Measurements from ENCODE around the gene MTURN.
"Not testable (repeated sequence)": the region's sequence is repeated elsewhere in the genome, so short reads cannot be mapped to it uniquely, and the experiment has no call there.

The MTURN gene

GRCh38 chr7:30181211-30181610 is 46.4 kb downstream of the MTURN start:
- no peak for DNase-seq (ENCODE audit: low read depth)

DNA sequence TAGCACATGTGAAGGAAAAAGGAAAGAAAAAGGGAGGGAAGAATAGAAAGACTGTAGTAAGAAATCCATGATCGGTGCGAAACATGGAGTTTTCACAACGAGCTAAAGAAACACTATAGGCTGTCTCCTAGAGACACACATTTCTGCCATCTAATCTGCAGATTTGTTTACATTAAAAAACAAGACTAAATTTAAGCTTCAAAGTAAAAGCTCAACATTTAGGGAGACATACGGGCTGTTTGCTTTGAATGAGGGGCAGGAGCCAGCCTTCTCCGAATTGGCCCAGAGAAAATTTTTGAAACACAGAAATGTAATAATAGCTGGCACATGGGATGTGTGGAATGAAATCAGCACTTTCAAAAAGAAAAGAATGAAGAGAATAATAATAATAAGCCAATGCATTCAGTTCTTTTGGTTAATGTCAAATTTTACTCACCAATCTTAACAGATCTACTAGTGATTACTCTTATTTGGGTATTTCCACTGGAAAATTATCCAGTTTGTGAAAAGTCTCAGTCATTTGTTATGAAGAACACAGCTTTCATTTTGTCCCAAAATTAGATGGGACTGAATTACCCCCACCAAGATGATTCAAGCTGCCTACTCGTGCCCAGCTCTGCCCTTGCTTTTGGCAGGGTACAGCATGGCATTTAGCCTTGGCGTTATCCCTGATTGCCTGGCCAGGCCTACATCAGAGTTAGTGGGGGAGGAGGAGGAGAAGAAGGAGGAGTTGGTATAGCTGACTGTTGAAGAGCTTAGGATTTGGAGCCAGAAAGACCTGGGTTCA is 47.1 kb downstream of the MTURN start:
- no peak for DNase-seq (ENCODE audit: low read depth)

DNA sequence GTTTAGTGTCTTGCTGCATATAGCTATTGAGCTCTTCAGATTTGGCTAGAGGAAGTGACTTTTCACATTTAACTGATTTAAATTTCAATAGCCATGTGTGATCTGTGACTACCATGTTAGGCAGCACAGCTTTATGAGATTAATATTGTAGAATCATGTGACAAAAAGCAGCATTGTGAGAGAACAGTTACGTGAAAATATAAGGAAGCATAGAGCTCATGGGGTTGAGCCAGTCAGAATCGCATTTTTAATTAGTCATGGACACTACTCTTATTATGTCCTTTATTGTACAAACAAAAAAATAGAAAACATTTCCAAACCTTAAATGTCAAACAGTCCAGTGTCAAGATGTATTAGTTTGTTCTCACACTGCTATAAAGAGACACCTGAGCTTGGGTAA is 48.0 kb downstream of the MTURN start:
- DNase-seq (ENCODE audit: low read depth): no peak

DNA sequence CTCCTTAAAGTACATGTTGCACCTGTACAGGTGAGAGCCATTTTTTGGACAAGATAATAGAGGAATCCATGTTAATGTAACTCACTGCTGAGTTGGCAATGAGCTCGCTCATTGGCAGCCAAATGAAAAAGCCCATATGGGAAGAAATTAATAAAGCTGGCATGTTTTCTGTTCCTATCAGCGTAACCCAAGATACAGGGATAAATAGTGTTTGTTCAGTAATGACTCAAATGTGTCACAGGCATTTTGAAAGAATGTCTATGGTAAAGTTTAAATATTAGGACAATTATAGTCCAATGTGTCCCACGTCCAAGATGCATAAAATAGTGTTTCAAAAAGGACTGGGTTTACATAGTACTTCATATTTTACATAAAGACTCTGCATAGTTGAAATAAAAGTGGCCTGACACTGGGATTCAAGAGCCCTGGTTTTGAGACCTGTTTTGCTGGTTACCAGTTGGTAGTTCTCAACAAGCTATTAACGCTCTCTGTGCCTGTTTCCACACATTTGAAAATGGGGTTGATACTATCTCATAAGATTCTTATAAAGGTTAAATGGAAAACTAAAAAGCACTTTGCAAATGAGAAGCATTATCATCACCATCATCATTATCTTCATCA is 49.1 kb downstream of the MTURN start:
- no peak for DNase-seq (ENCODE audit: low read depth)

- no peak for DNase-seq (ENCODE audit: low read depth)
Measured at GRCh38 chr7:30184791-30185487, 50.2 kb downstream of the MTURN start.

- no peak for DNase-seq (ENCODE audit: low read depth)
Measured at GRCh38 chr7:30185496-30185895, 50.7 kb downstream of the MTURN start.

DNA sequence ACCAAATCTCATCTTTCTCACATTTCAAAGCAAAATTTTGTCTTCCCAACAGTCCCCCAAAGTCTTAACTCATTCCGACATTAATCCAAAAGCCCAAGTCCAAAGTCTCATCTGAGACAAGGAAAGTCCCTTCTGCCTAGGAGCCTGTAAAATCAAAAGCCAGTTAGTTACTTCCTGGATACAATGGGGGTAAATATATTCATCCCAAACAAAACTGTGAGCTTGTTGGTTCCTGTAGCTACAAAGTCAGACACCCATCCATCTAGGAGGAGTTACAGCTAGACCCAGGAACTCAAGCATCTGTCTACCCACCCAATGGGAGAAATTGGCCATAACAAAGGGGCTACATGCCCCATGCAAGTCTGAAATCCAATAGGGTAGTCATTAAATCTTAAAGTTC is 51.9 kb downstream of the MTURN start:
- no peak for DNase-seq (ENCODE audit: low read depth)

GRCh38 chr7:30187513-30187912 is 52.7 kb downstream of the MTURN start:
- DNase-seq (ENCODE audit: low read depth): no peak

DNA sequence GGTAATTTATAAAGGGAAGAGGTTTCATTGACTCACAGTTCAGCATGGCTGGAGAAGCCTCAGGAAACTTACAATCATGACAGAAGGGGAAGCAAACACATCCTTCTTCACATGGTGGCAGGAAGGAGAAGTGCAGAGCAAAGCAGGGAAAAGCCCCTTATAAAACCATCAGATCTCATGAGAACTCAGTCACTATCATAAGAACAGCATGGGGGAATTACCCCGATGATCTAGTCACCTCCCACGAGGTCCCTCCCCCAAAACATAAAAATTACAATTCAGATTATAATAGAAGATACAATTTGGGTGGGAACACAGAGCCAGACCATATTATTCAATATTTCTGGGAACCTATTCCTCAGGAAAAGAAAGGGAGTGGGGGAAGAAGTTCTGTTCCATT is 53.6 kb downstream of the MTURN start:
- DNase-seq (ENCODE audit: low read depth): not testable (repeated sequence)

- DNase-seq (ENCODE audit: low read depth): no peak
Measured at GRCh38 chr7:30188811-30189210, 54.0 kb downstream of the MTURN start.

DNA sequence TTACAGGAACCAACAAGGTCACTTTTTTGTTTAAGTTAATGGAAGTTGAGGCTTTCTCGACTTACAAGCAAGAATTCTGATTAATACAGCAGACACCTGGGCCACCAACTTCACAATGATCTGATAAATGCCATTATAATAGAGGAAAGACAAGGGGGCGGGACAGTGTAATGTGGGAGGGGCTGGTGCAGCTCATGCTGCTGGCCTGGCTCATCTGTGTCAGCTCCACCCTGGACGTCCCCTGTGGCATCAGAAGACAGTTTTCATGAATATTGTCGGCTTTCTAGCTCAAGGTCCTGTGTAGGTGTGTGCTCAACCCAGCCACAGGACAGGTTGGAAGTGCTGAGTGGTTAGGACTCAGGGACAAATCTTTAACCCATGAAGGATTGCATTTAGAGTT is 57.0 kb downstream of the MTURN start:
- no peak for DNase-seq (ENCODE audit: low read depth)

- DNase-seq (ENCODE audit: low read depth): no peak
Measured at GRCh38 chr7:30193336-30193943, 58.7 kb downstream of the MTURN start.

GRCh38 chr7:30196408-30196807 is 61.6 kb downstream of the MTURN start:
- DNase-seq (ENCODE audit: low read depth): no peak

DNA sequence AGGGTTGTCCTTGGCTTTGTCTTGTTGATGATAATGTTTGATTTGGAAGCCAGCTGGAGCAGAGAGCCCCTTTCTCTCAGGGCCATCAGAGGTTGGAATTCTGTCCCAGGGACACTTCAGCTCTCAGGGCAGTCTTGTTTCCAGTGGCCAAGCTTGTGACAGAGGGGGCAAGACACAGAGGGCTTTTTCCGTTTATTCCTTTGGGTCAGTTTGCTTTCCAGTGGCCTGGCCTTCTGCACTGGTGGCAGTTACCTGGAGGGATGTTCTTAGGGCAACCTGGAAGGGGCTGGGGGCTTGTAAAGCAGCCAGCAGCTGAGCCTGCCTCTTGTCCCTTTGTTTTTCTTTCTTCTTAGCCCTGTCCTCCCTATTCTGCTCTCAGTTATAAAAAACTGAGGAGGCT is 62.7 kb downstream of the MTURN start:
- DNase-seq (ENCODE audit: low read depth): no peak

DNA sequence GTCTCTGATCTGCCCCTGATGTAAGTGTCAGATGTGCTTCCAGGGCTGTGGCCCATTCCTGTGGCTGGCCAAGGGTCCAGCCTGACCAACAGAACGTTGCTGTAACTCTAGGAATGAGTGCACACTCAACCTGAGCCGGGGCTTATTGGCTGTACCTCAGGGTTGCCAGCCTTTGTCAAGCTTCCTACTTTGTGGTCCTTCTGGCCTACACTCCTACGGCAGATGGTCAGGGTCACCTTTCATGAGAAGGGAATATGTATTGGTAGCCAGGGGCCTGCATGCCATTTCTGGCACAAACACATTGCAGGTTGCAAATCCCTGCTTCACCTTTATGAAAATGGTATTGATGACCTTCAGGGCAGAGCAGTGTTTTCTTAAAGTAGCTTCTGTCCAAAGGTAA is 64.5 kb downstream of the MTURN start:
- DNase-seq (ENCODE audit: low read depth): no peak

DNA sequence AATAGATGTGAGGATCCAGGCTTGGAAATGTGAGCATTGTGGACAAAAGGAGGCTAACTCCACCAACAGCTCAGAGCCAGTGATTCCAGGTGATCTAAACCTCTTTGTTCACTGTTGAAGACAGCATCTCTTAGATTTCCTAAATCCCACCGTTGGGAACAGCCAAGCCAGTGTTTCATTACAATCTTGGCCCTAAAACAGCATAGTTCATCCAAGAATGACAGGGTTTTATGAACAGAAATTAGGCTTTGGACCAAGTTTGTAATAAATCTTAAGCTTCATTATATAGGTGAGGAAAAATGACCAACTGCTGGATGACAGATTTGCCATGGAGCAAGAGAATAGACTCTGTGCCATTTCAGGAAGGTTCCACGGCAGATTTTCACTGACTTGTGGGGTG is 65.8 kb downstream of the MTURN start:
- no peak for DNase-seq (ENCODE audit: low read depth)

- no peak for DNase-seq (ENCODE audit: low read depth)
Measured at GRCh38 chr7:30201161-30201666, 66.4 kb downstream of the MTURN start.

DNA sequence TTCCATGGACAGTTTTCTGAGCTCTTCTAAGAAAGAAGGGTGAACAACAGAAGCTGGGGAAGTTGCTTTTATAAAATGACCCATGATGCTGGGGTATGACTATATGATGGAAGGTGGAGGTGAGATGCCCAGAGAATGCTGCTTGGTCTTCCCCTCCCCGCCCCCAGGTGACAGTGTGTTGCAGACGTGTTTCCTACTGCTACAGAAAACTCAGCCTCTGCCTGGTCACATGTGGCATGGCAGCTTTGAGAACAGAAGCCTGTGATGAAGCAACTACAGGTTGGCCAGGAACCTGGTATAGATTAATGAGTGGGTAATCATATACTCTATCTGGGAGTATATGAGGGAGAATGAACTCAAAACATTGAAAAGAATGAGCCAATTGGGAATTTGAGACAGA is 67.1 kb downstream of the MTURN start:
- no peak for DNase-seq (ENCODE audit: low read depth)

GRCh38 chr7:30202671-30203070 is 67.9 kb downstream of the MTURN start:
- no peak for DNase-seq (ENCODE audit: low read depth)

DNA sequence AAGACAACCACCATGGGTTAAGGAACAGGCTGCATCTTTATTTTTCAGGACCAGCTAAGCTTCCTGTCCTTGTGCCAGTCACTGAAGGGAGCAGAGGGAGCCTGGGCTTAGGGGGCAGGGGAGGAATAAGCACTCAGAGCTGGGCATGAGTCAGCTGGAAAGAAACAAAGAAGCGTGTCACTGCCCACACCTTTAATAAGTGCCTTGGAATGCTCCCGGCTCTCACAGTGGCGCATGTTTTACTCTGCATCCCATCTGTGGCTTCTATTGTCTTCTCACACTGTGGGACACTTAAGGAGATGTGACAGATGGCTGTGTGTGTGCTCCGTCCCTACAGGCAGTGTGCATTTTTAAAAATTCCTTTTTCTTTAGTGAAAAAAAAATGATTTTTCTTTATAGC is 71.7 kb downstream of the MTURN start:
- DNase-seq (ENCODE audit: low read depth): no peak

DNA sequence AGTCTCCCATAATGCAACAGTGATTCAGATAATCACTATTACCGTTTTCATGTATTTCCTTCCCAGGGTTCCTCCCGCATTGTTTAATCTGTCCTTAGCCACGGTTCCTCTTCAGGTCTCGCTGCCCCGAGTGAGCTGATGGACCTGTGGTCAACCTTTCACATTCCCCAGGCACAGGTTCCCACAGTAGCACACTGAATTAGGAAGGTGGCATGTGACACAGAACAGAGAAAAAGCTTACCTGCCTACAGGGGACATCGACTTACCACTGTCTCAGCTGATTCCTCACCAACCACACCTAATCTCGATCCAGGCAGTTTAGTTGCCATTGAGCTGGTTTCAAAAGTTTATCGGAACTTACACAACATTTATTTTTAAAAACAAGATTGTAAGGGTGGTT is 72.2 kb downstream of the MTURN start:
- no peak for DNase-seq (ENCODE audit: low read depth)

- DNase-seq (ENCODE audit: low read depth): no peak
Measured at GRCh38 chr7:30207376-30207775, 72.6 kb downstream of the MTURN start.

DNA sequence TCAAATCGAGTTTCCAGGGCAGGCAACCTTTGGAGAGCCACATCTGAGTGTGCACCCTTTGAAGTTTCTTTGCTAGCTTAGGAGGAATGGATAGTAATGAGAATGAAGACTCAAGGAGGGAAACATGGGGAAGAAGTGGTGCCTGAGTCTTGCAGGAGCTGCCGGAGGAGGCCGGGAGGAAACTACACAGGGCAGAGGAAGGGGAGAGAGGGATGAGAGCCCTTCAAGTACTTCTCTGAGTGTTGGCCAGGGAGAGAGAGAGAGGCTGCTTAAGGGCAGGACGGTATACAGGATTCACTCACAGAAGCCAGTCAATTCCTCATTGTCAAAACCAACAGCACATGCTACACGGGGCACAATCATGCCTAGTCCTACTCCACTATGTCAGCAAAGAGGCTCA is 75.2 kb downstream of the MTURN start:
- DNase-seq (ENCODE audit: low read depth): no peak

Data from stimulated activated CD8-positive, alpha-beta memory T cell treated with anti-CD3 and anti-CD28 coated beads, Interleukin-12 subunit alpha, Interleukin-12 subunit beta, amount 100 ng/mL, for 4 hours (primary cell).